Chondrocyte (in vitro differentiated cells): Measurements from ENCODE around the gene GRID2IP. TPM values are rescaled to one million over a fixed set of nuclear protein-coding genes. Genes with fewer than 3 reads are reported as not detected.

Experiments
- DNase-seq: peaks from one replicate; pipeline ENCODE4 v3.0.0; 2021; ENCODE audit warnings: mixed read lengths, low spot score
- H3K27ac Mint-ChIP-seq: one replicate; pipeline ENCODE4 v1.8.0; 2021; ENCODE audit warnings: mild to moderate bottlenecking, moderate library complexity, mixed read lengths; ENCODE audit not compliant: unreplicated experiment
- H3K27me3 Mint-ChIP-seq: 2 replicates; pipeline ENCODE4 v1.8.0; 2021; ENCODE audit warnings: low read depth, mixed read lengths
- H3K36me3 Mint-ChIP-seq: 2 replicates; pipeline ENCODE4 v1.8.0; 2021; ENCODE audit warnings: low read depth, mixed read lengths
- H3K4me1 Mint-ChIP-seq: 2 replicates; pipeline ENCODE4 v1.8.0; 2021; ENCODE audit warnings: low read depth, mild to moderate bottlenecking, mixed read lengths
- H3K4me3 Mint-ChIP-seq: one replicate; pipeline ENCODE4 v1.8.0; 2021; ENCODE audit warnings: mild to moderate bottlenecking, moderate library complexity, mixed read lengths; ENCODE audit not compliant: unreplicated experiment
- H3K9me3 Mint-ChIP-seq: 2 replicates; pipeline ENCODE4 v1.8.0; 2021; ENCODE audit warnings: low read depth, mixed read lengths
- CTCF ChIP-seq: fragments of 200-600 bp; sonication (generic); IDR thresholded peaks from 2 replicates; pipeline ENCODE4 v1.5.0; 2021; ENCODE audit warnings: antibody characterized with exemption, mild to moderate bottlenecking, moderate library complexity
- total RNA-seq: library from RNA; stranded (reverse); gene quantifications from 3 replicates; pipeline ENCODE4 v1.2.1, GENCODE V29; 2021

GRID2IP gene
- total RNA-seq, 1 donor from 2014 or later = 0.20 TPM

GRCh38 chr7:6531492-6532279, 19.6 kb downstream of the GRID2IP start:
- Mint-ChIP-seq H3K4me3 (peak overlapping the region; percentile 33), H3K27ac (no peak overlapping the region), H3K9me3 (no peaks in the 10 kb centered on the region), H3K4me1 (peaks cover 7% of the 10 kb centered on the region), H3K36me3 (peaks cover 3% of the 10 kb centered on the region), H3K27me3 (peaks cover 48% of the 10 kb centered on the region)
- DNase-seq = no peak
- no peak for TF ChIP-seq CTCF

- no peak for TF ChIP-seq CTCF
- peaks cover 7% of the 10 kb centered on the region for H3K4me1 Mint-ChIP-seq
- no peak overlapping the region for H3K27ac Mint-ChIP-seq
- H3K4me3 Mint-ChIP-seq = peak overlapping the region; percentile 33
- DNase-seq = no peak
- no peaks in the 10 kb centered on the region for H3K9me3 Mint-ChIP-seq
- peaks cover 3% of the 10 kb centered on the region for H3K36me3 Mint-ChIP-seq
- H3K27me3 Mint-ChIP-seq = peaks cover 47% of the 10 kb centered on the region
Observed at GRCh38 chr7:6530626-6531491, 20.4 kb downstream of the GRID2IP start.

GRCh38 chr7:6529643-6530042, 21.6 kb downstream of the GRID2IP start:
- H3K4me1 Mint-ChIP-seq = peaks cover 7% of the 10 kb centered on the region
- H3K4me3 Mint-ChIP-seq = no peak overlapping the region
- no peak for TF ChIP-seq CTCF
- no peaks in the 10 kb centered on the region for H3K9me3 Mint-ChIP-seq
- no peak overlapping the region for H3K27ac Mint-ChIP-seq
- peaks cover 3% of the 10 kb centered on the region for H3K36me3 Mint-ChIP-seq
- peaks cover 44% of the 10 kb centered on the region for H3K27me3 Mint-ChIP-seq
- no peak for DNase-seq

- no peak overlapping the region for H3K4me3 Mint-ChIP-seq
- H3K36me3 Mint-ChIP-seq = peaks cover 3% of the 10 kb centered on the region
- H3K27me3 Mint-ChIP-seq = peaks cover 41% of the 10 kb centered on the region
- no peak for TF ChIP-seq CTCF
- no peaks in the 10 kb centered on the region for H3K9me3 Mint-ChIP-seq
- no peak for DNase-seq
- peaks cover 7% of the 10 kb centered on the region for H3K4me1 Mint-ChIP-seq
- H3K27ac Mint-ChIP-seq = no peak overlapping the region
Observed at GRCh38 chr7:6528401-6529130, 22.7 kb downstream of the GRID2IP start.

GRCh38 chr7:6526997-6527378, 24.3 kb downstream of the GRID2IP start:
- Mint-ChIP-seq H3K36me3 (peaks cover 3% of the 10 kb centered on the region), H3K27me3 (peaks cover 39% of the 10 kb centered on the region), H3K27ac (no peak overlapping the region), H3K9me3 (no peaks in the 10 kb centered on the region), H3K4me3 (peak overlapping the region; percentile 45), H3K4me1 (peaks cover 7% of the 10 kb centered on the region)
- no peak for TF ChIP-seq CTCF
- no peak for DNase-seq
